Raji (cell line): ENCODE results near the gene FATE1.

ENCODE experiments used
- POLR2A ChIP-seq: IDR thresholded peaks from 2 replicates; pipeline ENCODE4 v1.6.1; 2011; ENCODE audit warnings: low read depth, low read length, control low read depth; ENCODE audit not compliant: insufficient read depth

FATE1 gene

DNA sequence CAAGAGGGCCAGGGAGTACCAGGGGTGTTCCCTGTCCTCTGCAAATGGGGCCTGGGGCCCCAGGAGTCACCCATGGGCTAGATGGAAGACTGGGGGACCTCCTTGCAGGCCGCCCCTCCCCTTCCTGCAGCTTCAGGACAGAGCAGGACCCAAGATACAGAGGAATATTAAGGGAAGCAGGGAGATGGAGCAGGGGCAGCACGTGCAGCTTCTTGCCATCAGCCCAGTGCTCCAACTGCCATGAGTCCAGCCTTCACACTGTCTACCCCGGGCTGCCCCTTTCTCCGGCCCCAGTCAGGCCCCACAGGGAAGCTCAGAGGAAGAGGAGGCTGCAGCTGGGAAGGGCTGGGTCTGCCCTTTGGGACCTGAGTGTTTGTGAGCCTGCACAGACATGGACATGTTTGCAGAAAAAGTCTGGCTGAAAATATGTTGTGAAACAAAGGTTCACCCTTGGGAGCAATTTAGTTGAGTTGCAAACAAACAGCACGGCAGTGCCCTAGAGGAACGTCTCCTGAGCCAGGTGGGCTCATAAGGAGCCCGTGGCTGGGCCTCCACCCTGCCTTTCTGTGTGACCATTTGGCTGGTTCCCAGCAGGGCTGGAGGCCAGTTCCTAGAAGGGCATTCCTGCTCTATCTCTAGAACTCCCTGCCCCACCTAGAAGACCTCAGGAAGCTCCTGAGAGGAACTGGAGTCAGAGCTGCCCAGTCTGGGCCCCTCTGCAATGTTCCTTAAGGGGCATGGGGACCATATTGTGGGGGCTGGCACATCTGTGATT, 8.9 kb downstream of the FATE1 start:
- no peak for TF ChIP-seq POLR2A

- no peak for TF ChIP-seq POLR2A
These were observed 9.4 kb downstream of the FATE1 start for GRCh38 chrX:151725338-151725614.

GRCh38 chrX:151726751-151727150, 10.9 kb downstream of the FATE1 start:
- TF ChIP-seq POLR2A, result no peak

GRCh38 chrX:151727346-151727745, 11.5 kb downstream of the FATE1 start:
- TF ChIP-seq POLR2A, result no peak

- no peak for TF ChIP-seq POLR2A
These were observed 13.4 kb downstream of the FATE1 start for GRCh38 chrX:151729056-151729725.

GRCh38 chrX:151734446-151734845, 18.6 kb downstream of the FATE1 start, which contains the start of gene CNGA2:
TSS of gene CNGA2 (plus strand) at chrX:151734746. CDS start at chrX:151738484, 3,738 bp downstream.
- TF ChIP-seq POLR2A, result no peak

- TF ChIP-seq POLR2A, result no peak
These were observed 19.4 kb downstream of the FATE1 start for GRCh38 chrX:151735219-151735618.

GRCh38 chrX:151736685-151737084, 20.9 kb downstream of the FATE1 start:
- no peak for TF ChIP-seq POLR2A

GRCh38 chrX:151737494-151737893, 21.7 kb downstream of the FATE1 start:
- TF ChIP-seq POLR2A, result no peak

- TF ChIP-seq POLR2A, result no peak
These were observed 22.9 kb downstream of the FATE1 start for GRCh38 chrX:151738751-151739150.

GRCh38 chrX:151741606-151742005, 25.8 kb downstream of the FATE1 start:
- TF ChIP-seq POLR2A, result no peak

- TF ChIP-seq POLR2A, result no peak
These were observed 26.5 kb downstream of the FATE1 start for GRCh38 chrX:151742311-151742710.

DNA sequence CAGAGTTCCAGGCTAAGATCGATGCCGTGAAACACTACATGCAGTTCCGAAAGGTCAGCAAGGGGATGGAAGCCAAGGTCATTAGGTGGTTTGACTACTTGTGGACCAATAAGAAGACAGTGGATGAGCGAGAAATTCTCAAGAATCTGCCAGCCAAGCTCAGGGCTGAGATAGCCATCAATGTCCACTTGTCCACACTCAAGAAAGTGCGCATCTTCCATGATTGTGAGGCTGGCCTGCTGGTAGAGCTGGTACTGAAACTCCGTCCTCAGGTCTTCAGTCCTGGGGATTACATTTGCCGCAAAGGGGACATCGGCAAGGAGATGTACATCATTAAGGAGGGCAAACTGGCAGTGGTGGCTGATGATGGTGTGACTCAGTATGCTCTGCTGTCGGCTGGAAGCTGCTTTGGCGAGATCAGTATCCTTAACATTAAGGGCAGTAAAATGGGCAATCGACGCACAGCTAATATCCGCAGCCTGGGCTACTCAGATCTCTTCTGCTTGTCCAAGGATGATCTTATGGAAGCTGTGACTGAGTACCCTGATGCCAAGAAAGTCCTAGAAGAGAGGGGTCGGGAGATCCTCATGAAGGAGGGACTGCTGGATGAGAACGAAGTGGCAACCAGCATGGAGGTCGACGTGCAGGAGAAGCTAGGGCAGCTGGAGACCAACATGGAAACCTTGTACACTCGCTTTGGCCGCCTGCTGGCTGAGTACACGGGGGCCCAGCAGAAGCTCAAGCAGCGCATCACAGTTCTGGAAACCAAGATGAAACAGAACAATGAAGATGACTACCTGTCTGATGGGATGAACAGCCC, 28.0 kb downstream of the FATE1 start:
- no peak for TF ChIP-seq POLR2A

DNA sequence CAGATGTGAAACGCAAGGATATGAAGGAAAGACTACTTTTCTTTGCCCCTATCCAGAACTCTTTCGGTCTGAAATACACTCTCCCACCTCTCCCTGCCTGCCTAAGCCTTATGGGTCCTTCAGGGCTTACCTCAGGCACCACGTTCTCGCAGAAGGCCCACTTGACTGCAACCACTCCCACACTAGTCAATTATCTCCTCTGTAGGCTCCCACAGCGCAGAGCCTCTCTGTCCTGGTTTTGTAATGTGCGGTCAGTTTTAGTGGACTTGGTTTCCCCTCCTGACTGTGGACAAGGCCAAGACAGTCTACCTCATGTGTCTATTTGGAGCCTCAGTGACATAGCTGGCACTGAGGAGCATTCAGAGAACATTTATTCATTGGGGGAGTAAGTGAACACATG, 29.8 kb downstream of the FATE1 start:
- no peak for TF ChIP-seq POLR2A

DNA sequence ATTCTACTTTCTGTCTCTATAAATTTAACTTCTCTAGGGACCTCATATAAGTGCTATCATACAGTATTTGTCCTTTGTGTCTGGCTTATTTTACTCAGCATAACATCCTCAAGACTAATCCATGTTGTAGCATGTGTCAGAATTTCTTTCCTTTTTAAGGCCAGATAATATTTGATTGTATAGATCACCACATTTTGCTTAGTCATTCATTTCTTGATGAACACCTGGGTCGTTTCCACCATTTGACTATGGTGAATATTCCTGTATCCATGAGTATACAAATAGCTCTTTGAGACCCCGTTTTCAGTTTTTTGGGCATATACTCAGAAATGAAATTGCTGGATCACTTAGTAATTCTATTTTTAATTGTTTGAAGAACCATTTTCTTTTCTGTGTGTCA, 30.7 kb downstream of the FATE1 start:
- no peak for TF ChIP-seq POLR2A

DNA sequence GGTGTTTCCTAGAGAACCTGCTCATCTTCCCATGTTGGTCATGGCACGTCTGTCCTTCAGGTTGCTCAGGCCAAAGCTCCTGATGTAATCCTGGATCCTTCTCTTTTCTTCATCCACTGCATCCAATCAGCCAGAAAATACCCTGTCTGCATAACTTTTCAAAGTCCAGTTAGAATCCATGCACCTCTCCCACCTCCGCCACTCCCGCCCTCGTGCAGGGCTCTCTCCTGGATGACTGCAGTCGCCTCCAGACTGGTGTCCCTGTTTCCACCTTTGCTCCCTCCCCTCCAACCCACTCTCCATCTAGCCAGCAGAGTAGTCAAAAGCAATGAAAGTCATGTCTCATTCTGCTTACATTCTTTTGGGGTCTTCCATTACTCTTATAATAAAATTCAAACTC, 34.7 kb downstream of the FATE1 start:
- no peak for TF ChIP-seq POLR2A

- no peak for TF ChIP-seq POLR2A
These were observed 37.0 kb downstream of the FATE1 start for GRCh38 chrX:151752847-151753246.
